PC-3 (cell line): ENCODE measurements around the gene ADI1.

Experiments used
- CTCF ChIP-seq: fragments of 300-600 bp; sonication (generic); conservative IDR thresholded peaks from 2 replicates; pipeline ENCODE4 v1.5.1; 2017; ENCODE audit warnings: antibody characterized with exemption, low read depth, mild to moderate bottlenecking, low read length
- EZH2 ChIP-seq: fragments of 300-600 bp; sonication (generic); IDR thresholded peaks from one replicate; pipeline ENCODE4 v1.6.1; 2017; ENCODE audit warnings: antibody characterized with exemption, mild to moderate bottlenecking, low read length; ENCODE audit not compliant: unreplicated experiment

- no peak for TF ChIP-seq EZH2
- no peak for TF ChIP-seq CTCF
These were observed 35.1 kb downstream of the ADI1 start for GRCh38 chr2:3483986-3484960.
